NCI-H2107 treated with DMSO at 0.1 percent for 48 hours (cell line): Measurements from ENCODE around the gene KLF3.

Experiments
- DNase-seq: peaks from one replicate; lab custom pipeline; 2025; ENCODE audit not compliant: unreplicated experiment; lab: John Stamatoyannopoulos, UW

Gene KLF3

DNA sequence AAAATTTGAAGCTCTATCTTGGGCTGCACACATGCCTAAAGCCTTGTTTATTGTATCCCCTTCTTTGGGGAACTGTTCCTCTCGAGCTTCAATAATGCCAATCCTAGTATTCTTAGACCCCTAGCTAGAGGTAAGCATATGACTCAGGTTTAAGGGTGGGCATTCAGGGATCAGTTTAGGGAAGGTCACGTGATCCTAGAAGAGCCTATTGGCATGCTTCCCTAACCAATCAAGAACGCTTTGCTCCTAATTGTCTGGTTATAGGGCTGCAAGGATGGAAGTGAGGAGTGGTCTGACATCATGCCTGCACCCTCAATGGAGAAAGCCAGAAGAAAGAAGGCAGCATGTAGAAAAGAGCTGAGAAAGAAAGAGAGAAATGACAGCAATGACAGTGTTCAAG, 71.9 kb downstream of the KLF3 start:
- no peak for DNase-seq

GRCh38 chr4:38738940-38739803, 75.2 kb downstream of the KLF3 start:
- DNase-seq, result no peak

DNA sequence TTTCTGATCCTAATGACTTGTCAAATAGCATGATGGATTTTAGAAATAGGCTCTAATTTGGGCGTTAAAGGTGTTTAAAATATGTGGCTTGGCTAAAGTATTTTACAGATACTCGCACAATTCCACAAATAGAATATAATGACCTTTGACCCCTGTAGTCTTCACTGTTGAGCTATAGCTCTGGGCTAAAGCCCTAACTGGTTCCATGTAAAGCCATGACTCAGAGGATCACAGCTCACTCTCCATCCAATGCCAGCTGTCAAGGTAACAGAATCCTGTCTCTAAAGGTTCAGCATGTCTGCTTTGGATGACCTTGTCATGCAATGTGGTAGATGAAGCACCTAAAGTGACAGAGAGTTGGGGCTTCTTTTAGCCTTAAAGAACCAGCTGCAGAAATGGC, 76.3 kb downstream of the KLF3 start:
- DNase-seq, result no peak

GRCh38 chr4:38743866-38744265, 79.9 kb downstream of the KLF3 start:
- no peak for DNase-seq

- no peak for DNase-seq
Measured at GRCh38 chr4:38745881-38746280, 81.9 kb downstream of the KLF3 start.

DNA sequence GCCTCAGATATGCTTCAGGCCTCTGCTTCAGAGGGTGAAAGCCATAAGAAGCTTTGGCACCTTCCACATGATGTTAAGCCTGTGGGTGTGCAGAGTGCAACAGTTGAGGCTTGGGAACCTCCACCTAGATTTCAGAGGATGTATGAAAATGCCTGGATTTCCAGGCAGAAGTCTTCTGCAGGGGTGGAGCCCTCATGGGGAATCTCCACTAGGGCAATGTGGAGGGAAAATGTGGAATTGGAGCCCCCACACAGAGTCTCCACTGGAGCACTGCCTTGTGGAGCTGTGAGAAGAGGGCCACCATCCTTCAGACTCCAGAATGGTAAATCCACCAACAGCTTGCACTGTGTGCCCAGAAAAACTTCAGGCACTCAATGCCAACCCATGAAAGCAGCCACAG, 83.6 kb downstream of the KLF3 start:
- DNase-seq, result no peak

- DNase-seq, result no peak
Measured at GRCh38 chr4:38749336-38749735, 85.3 kb downstream of the KLF3 start.
